ENCODE data around the gene ADGRD1. TPM values are rescaled to one million over a fixed set of nuclear protein-coding genes. Genes with fewer than 3 reads are reported as not detected.

The ADGRD1 gene
- total and polyA plus RNA-seq, 2 donors = 0.94 to 2.1 TPM

DNA sequence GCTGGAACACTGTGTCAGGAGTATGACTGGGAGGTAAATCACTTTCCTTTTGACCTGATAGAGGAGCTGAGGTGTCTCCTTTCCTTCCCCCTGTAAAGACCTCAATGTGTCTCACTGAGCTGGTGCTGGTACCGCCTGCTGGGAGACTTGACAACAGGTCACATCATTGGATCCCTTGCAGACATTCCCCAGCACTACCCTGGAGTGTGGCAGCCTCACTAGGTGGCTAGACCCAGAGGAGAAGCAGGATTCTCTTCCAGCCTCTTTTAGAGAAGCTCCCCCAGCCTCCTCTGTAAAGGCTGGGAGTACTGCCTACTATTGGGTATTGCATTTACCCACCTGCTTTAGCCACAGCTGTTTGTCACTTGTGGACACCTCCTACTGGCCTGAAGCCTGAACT lies 223.9 kb downstream of the ADGRD1 start:
- Histone ChIP-seq H3K4me1 (ENCODE audit: control insufficient read depth in 2 of 2, insufficient read depth in 2 of 2, low read length in 2 of 2) (no peaks in the 10 kb centered on the region), H3K36me3 (ENCODE audit: control insufficient read depth in 2 of 2, insufficient read depth in 2 of 2, low read length in 1 of 2) (no peaks in the 10 kb centered on the region), H3K4me3 (ENCODE audit: low read length in 2 of 2) (no peak overlapping the region), H3K9me3 (ENCODE audit: control insufficient read depth in 2 of 2, insufficient read depth in 1 of 2, low read length in 1 of 2) (no peaks in the 10 kb centered on the region), H3K27ac (ENCODE audit: low read depth in 1 of 2, low read length in 1 of 2) (no peak overlapping the region), H3K27me3 (ENCODE audit: control insufficient read depth in 2 of 2, insufficient read depth in 1 of 2, low read length in 1 of 2) (no peaks in the 10 kb centered on the region)
- WGBS = 97% methylated on average over 1 of the region's 1 CpG
- DNase-seq (ENCODE audit: low read depth in 6 of 9, low spot score in 9 of 9) = no peak

DNA sequence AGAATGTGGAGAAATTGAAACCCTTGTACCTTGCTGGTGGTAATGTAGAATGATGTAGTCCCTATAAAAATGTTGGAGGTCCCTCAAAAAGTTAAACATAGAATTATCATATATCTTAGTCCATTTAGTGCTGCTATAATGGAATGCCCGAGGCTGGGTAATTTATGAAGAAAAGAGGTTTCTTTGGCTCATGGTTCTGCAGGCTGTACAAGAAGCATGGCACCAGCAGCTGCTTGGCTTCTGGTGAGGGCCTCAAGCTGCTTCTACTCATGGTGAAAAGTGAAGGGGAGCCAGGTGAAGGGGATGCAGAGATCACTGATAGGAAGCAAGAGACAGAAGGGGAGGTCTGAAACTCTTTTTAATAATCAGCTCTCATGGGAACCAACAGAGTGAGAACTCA lies 233.9 kb downstream of the ADGRD1 start:
- no peaks in the 10 kb centered on the region for H3K4me1 ChIP-seq (ENCODE audit: control insufficient read depth in 2 of 2, insufficient read depth in 2 of 2, low read length in 2 of 2)
- no peaks in the 10 kb centered on the region for H3K27me3 ChIP-seq (ENCODE audit: control insufficient read depth in 2 of 2, insufficient read depth in 1 of 2, low read length in 1 of 2)
- H3K9me3 ChIP-seq (ENCODE audit: control insufficient read depth in 2 of 2, insufficient read depth in 1 of 2, low read length in 1 of 2) = peaks cover 0 to 15% of the 10 kb centered on the region in 2 donors
- no peak overlapping the region for H3K4me3 ChIP-seq (ENCODE audit: low read length in 2 of 2)
- no peaks in the 10 kb centered on the region for H3K36me3 ChIP-seq (ENCODE audit: control insufficient read depth in 2 of 2, insufficient read depth in 2 of 2, low read length in 1 of 2)
- no peak overlapping the region for H3K27ac ChIP-seq (ENCODE audit: low read depth in 1 of 2, low read length in 1 of 2)
- no peak for DNase-seq (ENCODE audit: low read depth in 6 of 9, low spot score in 9 of 9)
- WGBS = 98% methylated on average over 1 of the region's 1 CpG

GRCh38 chr12:131188131-131189050 lies 234.7 kb downstream of the ADGRD1 start:
- peaks cover 0 to 15% of the 10 kb centered on the region in 2 donors for H3K9me3 ChIP-seq (ENCODE audit: control insufficient read depth in 2 of 2, insufficient read depth in 1 of 2, low read length in 1 of 2)
- H3K27ac ChIP-seq (ENCODE audit: low read depth in 1 of 2, low read length in 1 of 2) = no peak overlapping the region
- H3K27me3 ChIP-seq (ENCODE audit: control insufficient read depth in 2 of 2, insufficient read depth in 1 of 2, low read length in 1 of 2) = no peaks in the 10 kb centered on the region
- DNase-seq (ENCODE audit: low read depth in 6 of 9, low spot score in 9 of 9) = no peak
- no peak overlapping the region for H3K4me3 ChIP-seq (ENCODE audit: low read length in 2 of 2)
- no peaks in the 10 kb centered on the region for H3K36me3 ChIP-seq (ENCODE audit: control insufficient read depth in 2 of 2, insufficient read depth in 2 of 2, low read length in 1 of 2)
- H3K4me1 ChIP-seq (ENCODE audit: control insufficient read depth in 2 of 2, insufficient read depth in 2 of 2, low read length in 2 of 2) = no peaks in the 10 kb centered on the region
- WGBS = over 99% methylated on average over 6 of the region's 6 CpGs

DNA sequence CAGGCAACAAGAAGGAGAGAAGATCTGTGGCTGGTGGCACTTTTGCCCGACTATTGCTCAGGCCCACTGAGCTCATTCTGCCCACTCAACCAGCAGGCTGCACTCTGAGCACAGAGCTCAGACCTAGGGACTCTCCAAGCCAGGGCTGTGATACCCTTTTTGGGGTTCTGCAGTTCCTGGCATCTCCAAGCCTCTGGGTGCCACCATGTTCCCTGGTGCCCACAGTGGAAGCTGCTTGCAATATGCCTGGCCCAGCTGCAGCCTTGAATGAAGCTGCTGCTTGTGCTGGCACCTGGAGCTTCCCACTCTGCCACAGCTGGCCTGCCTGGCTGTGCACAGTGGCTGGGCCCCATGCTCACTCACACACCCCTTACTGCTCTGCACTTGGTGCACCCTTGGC lies 236.1 kb downstream of the ADGRD1 start:
- no peaks in the 10 kb centered on the region for H3K36me3 ChIP-seq (ENCODE audit: control insufficient read depth in 2 of 2, insufficient read depth in 2 of 2, low read length in 1 of 2)
- 100% methylated on average over 1 of the region's 1 CpG for WGBS
- no peak for DNase-seq (ENCODE audit: low read depth in 6 of 9, low spot score in 9 of 9)

DNA sequence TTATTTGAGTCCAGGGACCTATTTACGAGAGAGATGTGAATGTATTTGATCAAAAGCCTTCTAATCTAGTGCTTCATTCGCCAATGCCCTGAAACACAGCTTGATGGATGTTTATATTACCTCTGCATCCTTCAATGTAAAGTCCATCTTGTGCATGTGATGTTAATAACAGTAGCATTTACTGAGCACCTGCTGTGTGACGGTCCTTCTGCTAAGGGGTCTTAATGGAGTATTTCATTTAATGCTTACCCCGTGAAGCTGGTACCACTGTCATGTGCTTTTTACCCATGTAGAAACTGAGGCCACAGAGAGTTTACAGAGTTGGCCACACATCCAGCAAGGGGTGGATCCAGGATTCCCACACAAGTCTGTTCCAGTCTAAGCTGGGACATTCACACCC lies 237.3 kb downstream of the ADGRD1 start:
- 95% methylated on average over 4 of the region's 4 CpGs for WGBS
- DNase-seq (ENCODE audit: low read depth in 6 of 9, low spot score in 9 of 9) = no peak
- Histone ChIP-seq H3K4me1 (ENCODE audit: control insufficient read depth in 2 of 2, insufficient read depth in 2 of 2, low read length in 2 of 2) (no peaks in the 10 kb centered on the region), H3K9me3 (ENCODE audit: control insufficient read depth in 2 of 2, insufficient read depth in 1 of 2, low read length in 1 of 2) (peaks cover 0 to 13% of the 10 kb centered on the region in 2 donors), H3K27me3 (ENCODE audit: control insufficient read depth in 2 of 2, insufficient read depth in 1 of 2, low read length in 1 of 2) (no peaks in the 10 kb centered on the region), H3K4me3 (ENCODE audit: low read length in 2 of 2) (no peak overlapping the region), H3K36me3 (ENCODE audit: control insufficient read depth in 2 of 2, insufficient read depth in 2 of 2, low read length in 1 of 2) (no peaks in the 10 kb centered on the region), H3K27ac (ENCODE audit: low read depth in 1 of 2, low read length in 1 of 2) (no peak overlapping the region)

More for the DNA sequence above, 236.1 kb downstream of the ADGRD1 start:
- Histone ChIP-seq H3K27me3 (ENCODE audit: control insufficient read depth in 2 of 2, insufficient read depth in 1 of 2, low read length in 1 of 2) (no peaks in the 10 kb centered on the region), H3K4me1 (ENCODE audit: control insufficient read depth in 2 of 2, insufficient read depth in 2 of 2, low read length in 2 of 2) (no peaks in the 10 kb centered on the region), H3K27ac (ENCODE audit: low read depth in 1 of 2, low read length in 1 of 2) (no peak overlapping the region), H3K4me3 (ENCODE audit: low read length in 2 of 2) (no peak overlapping the region), H3K9me3 (ENCODE audit: control insufficient read depth in 2 of 2, insufficient read depth in 1 of 2, low read length in 1 of 2) (peaks cover 0 to 14% of the 10 kb centered on the region in 2 donors)

Other genes with a start within 250 kb of the ADGRD1 start
- 0.47 TPM for gene RIMBP2, start 237.6 kb upstream of the ADGRD1 start, total RNA-seq
- 0.78 TPM for gene RIMBP2, start 237.6 kb upstream of the ADGRD1 start, polyA plus RNA-seq
- 8.8 TPM for gene STX2, start 114.7 kb upstream of the ADGRD1 start, total RNA-seq
- gene STX2, start 114.7 kb upstream of the ADGRD1 start, polyA plus RNA-seq = 18.3 TPM
- gene RAN, start 81.8 kb upstream of the ADGRD1 start, total RNA-seq = 1,047 TPM
- 295 TPM for gene RAN, start 81.8 kb upstream of the ADGRD1 start, polyA plus RNA-seq